GM12878 (cell line): ENCODE results near the gene HSPA12A. TPM values are rescaled to one million over a fixed set of nuclear protein-coding genes. Genes with fewer than 3 reads are reported as not detected.

Source experiments
- ATAC-seq: fragments of 200-7000 bp; cut with Tn5 transposase; 3 replicates; pipeline ENCODE4 v1.9.1; 2020; ENCODE audit warnings: mild to moderate bottlenecking, moderate library complexity
- BruUV-seq: library from RNA; stranded (reverse); fragments of 400-500 nt; replicated peaks from 2 replicates; lab custom pipeline; 2021; lab: Mats Ljungman, UMichigan
- CTCF ChIA-PET: fragments of 300-600 bp; sonication (Branson Sonifier 250); formaldehyde crosslinking; extraction: SDS; loops from one replicate; lab custom pipeline; 2021; ENCODE audit warnings: inconsistent platforms; lab: Yijun Ruan, JAX
- POLR2A ChIA-PET: fragments of 350-600 bp; formaldehyde crosslinking; extraction: SDS; loops from one replicate; lab custom pipeline; 2021; ENCODE audit warnings: inconsistent platforms; lab: Charles Lee
- RAD21 ChIA-PET: fragments of 300-600 bp; sonication (Branson Sonifier 250); formaldehyde crosslinking; loops from one replicate; lab custom pipeline; 2023; ENCODE audit warnings: antibody characterized with exemption; ENCODE audit not compliant: unreplicated experiment; lab: Charles Lee
- SMC1A ChIA-PET: fragments of 300-600 bp; sonication (Branson Sonifier 250); formaldehyde crosslinking; loops from one replicate; lab custom pipeline; 2023; ENCODE audit not compliant: unreplicated experiment, uncharacterized antibody; lab: Charles Lee
- DNase-seq: peaks from one replicate; pipeline ENCODE4 v3.0.0-alpha.2; 2011; ENCODE audit warnings: low read depth, low spot score
- FAIRE-seq: peaks from 3 replicates; lab custom pipeline; 2011; peaks lifted over from hg19 to GRCh38; lab: Jason Lieb, UNC
- H2AFZ ChIP-seq: 2 replicates; pipeline ENCODE4 v1.6.0; 2011; ENCODE audit warnings: low read depth, low read length, control low read depth; ENCODE audit not compliant: control insufficient read depth
- H3K27ac ChIP-seq: 2 replicates; pipeline ENCODE4 v1.5.1; 2011; ENCODE audit warnings: control low read depth; ENCODE audit not compliant: control insufficient read depth, insufficient read depth
- H3K27me3 ChIP-seq, 2 experiments: replicated peaks in 1 of 2; 2 replicates each; pipeline versions ENCODE4 v1.6.0 to v1.6.1; 2011; ENCODE audit warnings: low read length in 1 of 2; ENCODE audit not compliant: control insufficient read depth in 2 of 2, insufficient read depth in 2 of 2
- H3K36me3 ChIP-seq, 2 experiments: 2 replicates each; pipeline ENCODE4 v1.5.1; 2011; ENCODE audit warnings: low read length in 1 of 2; ENCODE audit not compliant: control insufficient read depth in 2 of 2, insufficient read depth in 2 of 2
- H3K4me1 ChIP-seq: 2 replicates; pipeline ENCODE4 v1.6.1; 2011; ENCODE audit warnings: mild to moderate bottlenecking, low read length, moderate library complexity, mixed read lengths; ENCODE audit not compliant: control insufficient read depth, insufficient read depth
- H3K4me2 ChIP-seq: 2 replicates; pipeline ENCODE4 v1.6.0; 2011; ENCODE audit warnings: control low read depth; ENCODE audit not compliant: control insufficient read depth, insufficient read depth
- H3K4me3 ChIP-seq: fragments of 200-600 bp; sonication (generic); 2 replicates; pipeline ENCODE4 v1.5.1; 2016
- H3K79me2 ChIP-seq: 2 replicates; pipeline ENCODE4 v1.6.0; 2011; ENCODE audit warnings: low read length; ENCODE audit not compliant: control insufficient read depth, insufficient read depth
- H3K9ac ChIP-seq: 2 replicates; pipeline ENCODE4 v1.8.0; 2011; ENCODE audit warnings: low read length, control low read depth, mixed read lengths; ENCODE audit not compliant: control insufficient read depth, insufficient read depth
- H3K9me3 ChIP-seq: replicated peaks from 3 replicates; pipeline ENCODE4 v1.5.1; 2011; ENCODE audit warnings: mild to moderate bottlenecking, low read length; ENCODE audit not compliant: control insufficient read depth, insufficient read depth
- H4K20me1 ChIP-seq: 2 replicates; pipeline ENCODE4 v1.6.0; 2011; ENCODE audit not compliant: control insufficient read depth, insufficient read depth
- GABPA ChIP-seq: IDR thresholded peaks from 2 replicates; pipeline ENCODE4 v1.6.1; 2014; ENCODE audit warnings: antibody characterized with exemption, low read depth, mild to moderate bottlenecking, inconsistent platforms
- HDAC2 ChIP-seq: fragments of 200-600 bp; sonication (generic); IDR thresholded peaks from 2 replicates; pipeline ENCODE4 v1.6.1; 2017
- KLF5 ChIP-seq: fragments of 450-650 bp; IDR thresholded peaks from 2 replicates; pipeline ENCODE4 v1.6.1; 2014; ENCODE audit warnings: mild to moderate bottlenecking; ENCODE audit not compliant: partially characterized antibody
- RELA ChIP-seq: fragments of 450-650 bp; IDR thresholded peaks from 2 replicates; pipeline ENCODE4 v1.8.0; 2014; ENCODE audit warnings: borderline replicate concordance; ENCODE audit not compliant: partially characterized antibody
- YY1 ChIP-seq: IDR thresholded peaks from 2 replicates; pipeline ENCODE4 v1.6.1; 2011; ENCODE audit warnings: low read depth, mild to moderate bottlenecking, low read length
- ZNF384 ChIP-seq: IDR thresholded peaks from 2 replicates; pipeline ENCODE4 v1.6.1; 2012; ENCODE audit warnings: low read depth, mild to moderate bottlenecking, low read length, improper control_type of control experiment, borderline replicate concordance
- WGBS: methylation state at CpG from one replicate; pipeline ENCODE4 v1.1.6; 2016; ENCODE audit warnings: low lambda C conversion rate; ENCODE audit not compliant: insufficient replicate concordance, insufficient coverage; ENCODE audit errors: missing lambda C conversion rate; 5-methylcytosine and 5-hydroxymethylcytosine counted together
- in situ Hi-C: fragments of 300-500 bp; cut with MboI; formaldehyde crosslinking; loops from 9 replicates; pipeline ENCODE4 v1.14.3; 2018; ENCODE audit warnings: mixed read lengths
- intact Hi-C: fragments of 100-400 bp; cut with micrococcal nuclease; formaldehyde crosslinking; loops from one replicate; pipeline ENCODE4 v1.14.2; 2022; ENCODE audit not compliant: unreplicated experiment
- polyA plus RNA-seq, 11 experiments: library from polyadenylated mRNA; depleted of rRNA in 4 of 11; unstranded in 6 of 11; stranded (reverse) in 5 of 11; fragments of >200 nt; fragmentation: Nextera tagmentation in 4 of 11; fragmentation: Illumina TruSeq in 1 of 11; extraction: Ambion mirVana in 4 of 11; extraction: Trizol in 1 of 11; gene quantifications; 1 replicate in 1 of 11; 2 replicates in 10 of 11; pipeline versions ENCODE4 v1.2.1 to v1.2.3, GENCODE V29; 2011 to 2016; ENCODE audit warnings: inconsistent platforms in 2 of 11, missing spikeins in 2 of 11, low read depth in 1 of 11
- total RNA-seq, 4 experiments: library from RNA; depleted of rRNA in 3 of 4; stranded (reverse); fragments of >200 nt in 3 of 4; fragmentation: Illumina TruSeq in 1 of 4; extraction: Trizol in 1 of 4; gene quantifications; 2 replicates each; pipeline versions ENCODE4 v1.2.1 to v1.2.3, GENCODE V29; 2013 to 2021
- TF ChIP-seq, protein P1 (sequence below): fragments of 450-650 bp; IDR thresholded peaks from 2 replicates; pipeline ENCODE4 v1.6.1; 2017; ENCODE audit warnings: mild to moderate bottlenecking, low read depth, inconsistent platforms; ENCODE audit not compliant: poor library complexity, severe bottlenecking
- TF ChIP-seq, protein P2 (sequence below): IDR thresholded peaks from 2 replicates; pipeline ENCODE4 v1.6.1; 2011; ENCODE audit warnings: borderline replicate concordance, low read depth, mild to moderate bottlenecking, moderate library complexity, mixed read lengths, low read length; ENCODE audit not compliant: insufficient read depth; ENCODE audit errors: extremely low read length
- TF ChIP-seq, protein P3 (sequence below): fragments of 450-650 bp; IDR thresholded peaks from 2 replicates; pipeline ENCODE4 v1.6.1; 2018; ENCODE audit warnings: mild to moderate bottlenecking, low read depth, moderate library complexity; ENCODE audit not compliant: partially characterized antibody
- TF ChIP-seq, protein P4 (sequence below): fragments of 450-650 bp; IDR thresholded peaks from 2 replicates; pipeline ENCODE4 v1.6.1; 2014; ENCODE audit warnings: mild to moderate bottlenecking
- TF ChIP-seq, protein P5 (sequence below): IDR thresholded peaks from 2 replicates; pipeline ENCODE4 v1.6.1; 2012; ENCODE audit warnings: low read length, inconsistent platforms

The HSPA12A gene
- total and polyA plus RNA-seq, 10 of the 15 experiments (the other 5 are each of a cell fraction or from before 2014, with no cell fraction given), result 0.90 to 20.2 (median 2.8) TPM

DNA sequence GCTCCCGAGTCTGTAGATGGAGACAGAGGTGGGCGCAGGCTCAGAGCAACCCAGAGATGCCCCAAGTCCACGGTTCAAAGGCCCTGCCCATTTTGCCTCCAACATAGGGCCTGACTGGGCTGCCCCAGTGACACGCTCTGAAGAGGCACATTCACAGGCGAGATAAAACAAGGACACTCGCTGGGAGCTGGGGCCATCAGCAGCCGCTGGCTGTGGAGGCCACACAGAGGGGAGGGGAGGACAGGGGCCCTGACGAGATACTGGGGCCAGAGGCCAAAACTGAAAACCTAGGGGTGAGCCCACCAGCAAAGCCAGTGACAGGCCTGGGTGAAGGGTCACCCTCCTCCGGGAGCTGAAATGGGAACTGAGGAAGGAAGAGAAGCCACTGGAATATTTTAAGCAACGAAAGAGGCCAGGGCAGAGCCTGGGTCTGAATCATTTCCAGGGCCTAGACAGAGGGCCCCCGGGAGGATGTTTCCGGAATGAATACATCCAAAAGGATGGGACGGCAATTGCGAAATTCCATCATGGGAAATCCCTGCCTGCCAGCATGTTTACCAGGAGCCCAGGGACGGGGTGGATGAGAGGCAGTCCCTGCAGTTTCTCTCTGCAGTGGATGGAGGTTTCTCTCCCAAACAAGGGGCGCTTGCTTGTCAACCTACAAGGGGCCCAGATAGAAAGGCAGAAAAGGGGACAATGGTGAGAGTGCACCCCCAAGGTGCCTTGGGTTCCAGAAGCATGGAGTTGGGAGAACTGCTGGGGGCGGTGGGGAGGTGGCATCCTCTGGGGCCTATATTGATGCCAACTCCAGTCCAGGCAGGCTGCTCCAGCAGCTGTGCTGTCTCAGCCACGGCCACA is 29.0 kb upstream of the HSPA12A start:
- SMC1A ChIA-PET, result no interaction called here
- RAD21 ChIA-PET, result no interaction called here
- Histone ChIP-seq H3K4me1 (no peaks in the 10 kb centered on the region), H4K20me1 (no peaks in the 10 kb centered on the region; the same call in 1 of the 2 replicates), H3K4me3 (no peak overlapping the region), H3K9ac (no peak overlapping the region), H3K79me2 (no peaks in the 10 kb centered on the region), H3K27ac (no peak overlapping the region), H3K9me3 (no peaks in the 10 kb centered on the region), H3K4me2 (no peak overlapping the region), H3K27me3 (no peaks in the 10 kb centered on the region; a peak in 2 of 4 replicates), H3K36me3 (no peaks in the 10 kb centered on the region), H2AFZ (no peak overlapping the region)
- CTCF ChIA-PET, result no interaction called here
- in situ Hi-C loops, result no loop called here
- POLR2A ChIA-PET, result no interaction called here
- no TSS peak for BruUV-seq
- WGBS, result 14% methylated on average over 18 of the region's 18 CpGs
- intact Hi-C loops, result no loop called here
- DNase-seq (no peak), FAIRE-seq (no peak), ATAC-seq (no peak)
- no peak for TF ChIP-seq GABPA
- TF ChIP-seq HDAC2, result no peak
- TF ChIP-seq, protein P1, sequence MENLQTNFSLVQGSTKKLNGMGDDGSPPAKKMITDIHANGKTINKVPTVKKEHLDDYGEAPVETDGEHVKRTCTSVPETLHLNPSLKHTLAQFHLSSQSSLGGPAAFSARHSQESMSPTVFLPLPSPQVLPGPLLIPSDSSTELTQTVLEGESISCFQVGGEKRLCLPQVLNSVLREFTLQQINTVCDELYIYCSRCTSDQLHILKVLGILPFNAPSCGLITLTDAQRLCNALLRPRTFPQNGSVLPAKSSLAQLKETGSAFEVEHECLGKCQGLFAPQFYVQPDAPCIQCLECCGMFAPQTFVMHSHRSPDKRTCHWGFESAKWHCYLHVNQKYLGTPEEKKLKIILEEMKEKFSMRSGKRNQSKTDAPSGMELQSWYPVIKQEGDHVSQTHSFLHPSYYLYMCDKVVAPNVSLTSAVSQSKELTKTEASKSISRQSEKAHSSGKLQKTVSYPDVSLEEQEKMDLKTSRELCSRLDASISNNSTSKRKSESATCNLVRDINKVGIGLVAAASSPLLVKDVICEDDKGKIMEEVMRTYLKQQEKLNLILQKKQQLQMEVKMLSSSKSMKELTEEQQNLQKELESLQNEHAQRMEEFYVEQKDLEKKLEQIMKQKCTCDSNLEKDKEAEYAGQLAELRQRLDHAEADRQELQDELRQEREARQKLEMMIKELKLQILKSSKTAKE, result no peak
- no peak for TF ChIP-seq ZNF384
- TF ChIP-seq, protein P2, sequence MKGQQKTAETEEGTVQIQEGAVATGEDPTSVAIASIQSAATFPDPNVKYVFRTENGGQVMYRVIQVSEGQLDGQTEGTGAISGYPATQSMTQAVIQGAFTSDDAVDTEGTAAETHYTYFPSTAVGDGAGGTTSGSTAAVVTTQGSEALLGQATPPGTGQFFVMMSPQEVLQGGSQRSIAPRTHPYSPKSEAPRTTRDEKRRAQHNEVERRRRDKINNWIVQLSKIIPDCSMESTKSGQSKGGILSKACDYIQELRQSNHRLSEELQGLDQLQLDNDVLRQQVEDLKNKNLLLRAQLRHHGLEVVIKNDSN, result no peak
- TF ChIP-seq YY1, result no peak
- no peak for TF ChIP-seq RELA
- TF ChIP-seq, protein P3, sequence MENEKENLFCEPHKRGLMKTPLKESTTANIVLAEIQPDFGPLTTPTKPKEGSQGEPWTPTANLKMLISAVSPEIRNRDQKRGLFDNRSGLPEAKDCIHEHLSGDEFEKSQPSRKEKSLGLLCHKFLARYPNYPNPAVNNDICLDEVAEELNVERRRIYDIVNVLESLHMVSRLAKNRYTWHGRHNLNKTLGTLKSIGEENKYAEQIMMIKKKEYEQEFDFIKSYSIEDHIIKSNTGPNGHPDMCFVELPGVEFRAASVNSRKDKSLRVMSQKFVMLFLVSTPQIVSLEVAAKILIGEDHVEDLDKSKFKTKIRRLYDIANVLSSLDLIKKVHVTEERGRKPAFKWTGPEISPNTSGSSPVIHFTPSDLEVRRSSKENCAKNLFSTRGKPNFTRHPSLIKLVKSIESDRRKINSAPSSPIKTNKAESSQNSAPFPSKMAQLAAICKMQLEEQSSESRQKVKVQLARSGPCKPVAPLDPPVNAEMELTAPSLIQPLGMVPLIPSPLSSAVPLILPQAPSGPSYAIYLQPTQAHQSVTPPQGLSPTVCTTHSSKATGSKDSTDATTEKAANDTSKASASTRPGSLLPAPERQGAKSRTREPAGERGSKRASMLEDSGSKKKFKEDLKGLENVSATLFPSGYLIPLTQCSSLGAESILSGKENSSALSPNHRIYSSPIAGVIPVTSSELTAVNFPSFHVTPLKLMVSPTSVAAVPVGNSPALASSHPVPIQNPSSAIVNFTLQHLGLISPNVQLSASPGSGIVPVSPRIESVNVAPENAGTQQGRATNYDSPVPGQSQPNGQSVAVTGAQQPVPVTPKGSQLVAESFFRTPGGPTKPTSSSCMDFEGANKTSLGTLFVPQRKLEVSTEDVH, result no peak
- TF ChIP-seq KLF5, result no peak
- TF ChIP-seq, protein P4, sequence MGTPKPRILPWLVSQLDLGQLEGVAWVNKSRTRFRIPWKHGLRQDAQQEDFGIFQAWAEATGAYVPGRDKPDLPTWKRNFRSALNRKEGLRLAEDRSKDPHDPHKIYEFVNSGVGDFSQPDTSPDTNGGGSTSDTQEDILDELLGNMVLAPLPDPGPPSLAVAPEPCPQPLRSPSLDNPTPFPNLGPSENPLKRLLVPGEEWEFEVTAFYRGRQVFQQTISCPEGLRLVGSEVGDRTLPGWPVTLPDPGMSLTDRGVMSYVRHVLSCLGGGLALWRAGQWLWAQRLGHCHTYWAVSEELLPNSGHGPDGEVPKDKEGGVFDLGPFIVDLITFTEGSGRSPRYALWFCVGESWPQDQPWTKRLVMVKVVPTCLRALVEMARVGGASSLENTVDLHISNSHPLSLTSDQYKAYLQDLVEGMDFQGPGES, result no peak
- TF ChIP-seq, protein P5, sequence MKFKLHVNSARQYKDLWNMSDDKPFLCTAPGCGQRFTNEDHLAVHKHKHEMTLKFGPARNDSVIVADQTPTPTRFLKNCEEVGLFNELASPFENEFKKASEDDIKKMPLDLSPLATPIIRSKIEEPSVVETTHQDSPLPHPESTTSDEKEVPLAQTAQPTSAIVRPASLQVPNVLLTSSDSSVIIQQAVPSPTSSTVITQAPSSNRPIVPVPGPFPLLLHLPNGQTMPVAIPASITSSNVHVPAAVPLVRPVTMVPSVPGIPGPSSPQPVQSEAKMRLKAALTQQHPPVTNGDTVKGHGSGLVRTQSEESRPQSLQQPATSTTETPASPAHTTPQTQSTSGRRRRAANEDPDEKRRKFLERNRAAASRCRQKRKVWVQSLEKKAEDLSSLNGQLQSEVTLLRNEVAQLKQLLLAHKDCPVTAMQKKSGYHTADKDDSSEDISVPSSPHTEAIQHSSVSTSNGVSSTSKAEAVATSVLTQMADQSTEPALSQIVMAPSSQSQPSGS, result no peak
